ENCODE measurements around the gene NPEPL1.

DNA sequence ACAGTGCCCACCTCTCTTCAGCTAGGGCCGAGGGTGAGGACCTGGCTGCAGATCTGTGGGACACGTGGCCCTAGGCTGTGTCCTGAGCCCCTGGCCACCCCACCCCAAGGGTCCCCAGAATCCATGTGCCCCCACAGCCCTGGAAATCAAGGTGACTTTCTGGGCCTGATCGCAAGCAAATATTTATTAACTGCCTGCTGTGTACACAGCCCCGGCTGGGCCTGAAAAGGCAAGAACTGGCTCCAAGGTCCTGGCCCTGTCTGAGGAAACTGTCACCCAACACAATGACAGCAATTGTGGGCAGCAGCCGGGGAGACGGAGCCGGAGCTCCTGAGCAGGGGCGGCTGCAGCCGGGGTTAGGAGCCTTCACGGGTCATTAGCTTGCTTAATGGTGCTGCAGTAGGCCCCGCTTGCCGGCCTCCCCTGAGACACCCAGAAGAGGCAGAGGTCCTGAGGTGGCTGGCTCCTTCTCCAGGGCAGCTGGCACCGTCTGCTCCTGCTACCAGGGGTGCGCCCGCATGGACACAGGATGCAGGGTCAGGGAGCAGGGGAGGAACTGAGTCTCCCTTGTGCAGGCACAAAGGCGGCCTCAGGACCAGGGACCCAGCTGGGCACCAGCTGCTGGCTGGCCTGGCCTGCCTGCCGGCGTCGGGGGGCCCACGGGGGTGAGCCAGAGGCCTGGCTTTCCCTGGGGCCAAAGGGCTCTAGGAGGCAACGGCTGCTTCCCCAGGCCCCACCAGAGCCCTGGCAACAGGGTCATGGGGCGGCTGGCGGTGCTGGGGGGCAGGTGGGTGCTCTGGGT, 24.1 kb downstream of the NPEPL1 start:
- TF ChIP-seq POLR2A (IDR thresholded peaks at IDR 0.05) (no peak), POLR2AphosphoS5 (IDR thresholded peaks at IDR 0.05) (peak in 1 of 4 donors; percentile 36), EP300 (IDR thresholded peaks at IDR 0.05) (no peak)
- TF ChIP-seq, protein P1, sequence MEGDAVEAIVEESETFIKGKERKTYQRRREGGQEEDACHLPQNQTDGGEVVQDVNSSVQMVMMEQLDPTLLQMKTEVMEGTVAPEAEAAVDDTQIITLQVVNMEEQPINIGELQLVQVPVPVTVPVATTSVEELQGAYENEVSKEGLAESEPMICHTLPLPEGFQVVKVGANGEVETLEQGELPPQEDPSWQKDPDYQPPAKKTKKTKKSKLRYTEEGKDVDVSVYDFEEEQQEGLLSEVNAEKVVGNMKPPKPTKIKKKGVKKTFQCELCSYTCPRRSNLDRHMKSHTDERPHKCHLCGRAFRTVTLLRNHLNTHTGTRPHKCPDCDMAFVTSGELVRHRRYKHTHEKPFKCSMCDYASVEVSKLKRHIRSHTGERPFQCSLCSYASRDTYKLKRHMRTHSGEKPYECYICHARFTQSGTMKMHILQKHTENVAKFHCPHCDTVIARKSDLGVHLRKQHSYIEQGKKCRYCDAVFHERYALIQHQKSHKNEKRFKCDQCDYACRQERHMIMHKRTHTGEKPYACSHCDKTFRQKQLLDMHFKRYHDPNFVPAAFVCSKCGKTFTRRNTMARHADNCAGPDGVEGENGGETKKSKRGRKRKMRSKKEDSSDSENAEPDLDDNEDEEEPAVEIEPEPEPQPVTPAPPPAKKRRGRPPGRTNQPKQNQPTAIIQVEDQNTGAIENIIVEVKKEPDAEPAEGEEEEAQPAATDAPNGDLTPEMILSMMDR (IDR thresholded peaks at IDR 0.05) = no peak
